Measurements from ENCODE around the gene CTH. TPM values are rescaled to one million over a fixed set of nuclear protein-coding genes. Genes with fewer than 3 reads are reported as not detected.

The CTH gene
- polyA plus RNA-seq, 3 donors, result 0.16 to 1.5 (median 0.28) TPM

DNA sequence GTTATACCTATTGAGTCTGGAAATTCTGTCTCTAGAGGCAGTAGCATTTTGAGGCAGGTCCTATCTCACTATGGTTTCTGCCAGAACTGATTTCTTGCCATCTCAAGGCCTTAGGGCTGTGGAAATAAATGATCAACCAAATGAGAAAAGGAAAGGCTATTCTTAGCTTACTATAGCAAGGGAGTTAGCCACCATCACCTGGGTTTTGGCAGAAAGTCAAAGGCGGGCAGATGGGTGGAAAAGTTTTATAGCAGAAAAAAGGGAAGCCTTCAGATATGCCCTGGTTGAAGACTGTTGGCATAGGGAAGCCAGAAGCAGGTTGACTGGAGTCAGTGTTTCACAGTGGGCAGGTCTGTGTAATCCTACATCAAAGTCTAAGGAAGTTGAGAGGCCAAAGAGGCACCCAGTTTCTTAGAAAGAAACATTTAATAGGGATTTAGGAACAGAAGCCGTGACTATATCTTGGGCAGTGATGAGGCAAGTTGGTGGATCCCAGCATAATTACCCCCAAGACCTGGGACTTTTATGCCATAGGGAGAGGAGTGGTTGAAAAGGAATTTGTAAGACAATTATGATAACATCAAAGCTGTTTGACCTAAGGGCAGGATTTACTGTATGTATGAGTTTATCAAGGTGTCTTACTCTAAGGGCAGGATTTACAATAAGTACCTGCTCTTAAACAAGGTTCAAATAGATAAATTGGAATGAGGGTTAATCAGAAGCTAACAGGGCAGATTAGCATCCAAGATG lies 29.7 kb downstream of the CTH start:
- intact Hi-C loops (cut with micrococcal nuclease), result no loop called here
- peaks cover 3% of the 10 kb centered on the region for H3K4me1 Mint-ChIP-seq
- no peak overlapping the region for H3K4me2 ChIP-seq (replicated peaks; ENCODE audit: extremely low read depth, low read length, poor library complexity, severe bottlenecking)
- H2AFZ ChIP-seq (ENCODE audit: insufficient read depth, low read depth, low read length, poor library complexity, severe bottlenecking), result no peak overlapping the region
- no peak for DNase-seq
- TF ChIP-seq CTCF (IDR thresholded peaks at IDR 0.05), result no peak
- H4K20me1 ChIP-seq (ENCODE audit: insufficient read depth, low read length), result no peaks in the 10 kb centered on the region
- H3K79me2 ChIP-seq (ENCODE audit: insufficient read depth, low read length), result no peaks in the 10 kb centered on the region
- H3K9ac ChIP-seq (ENCODE audit: insufficient read depth, low read length, poor library complexity, severe bottlenecking), result no peak overlapping the region
- H3K4me1 ChIP-seq (ENCODE audit: control insufficient read depth in 1 of 2, insufficient read depth in 2 of 2, low read length in 2 of 2), result no peaks in the 10 kb centered on the region
- no peaks in the 10 kb centered on the region for H3K9me3 Mint-ChIP-seq
- no peaks in the 10 kb centered on the region for H3K9me3 ChIP-seq (replicated peaks in 1 of 2; ENCODE audit: control insufficient read depth in 1 of 2, insufficient read depth in 1 of 2, low read length in 2 of 2)
- no peak overlapping the region for H3K27ac Mint-ChIP-seq
- H3K27me3 ChIP-seq (ENCODE audit: control insufficient read depth in 2 of 2, insufficient read depth in 2 of 2, low read length in 2 of 2), result no peaks in the 10 kb centered on the region
- no peak overlapping the region for H3K4me3 ChIP-seq (replicated peaks in 1 of 3; ENCODE audit: low read depth in 2 of 3, low read length in 3 of 3)
- WGBS (ENCODE audit: insufficient coverage), result no CpG with 5 or more reads among the region's 2 CpGs
- no peak overlapping the region for H3K27ac ChIP-seq (ENCODE audit: low read depth in 1 of 2, low read length in 2 of 2)
- H3K36me3 Mint-ChIP-seq, result no peaks in the 10 kb centered on the region
- no peak overlapping the region for H3K4me3 Mint-ChIP-seq
- no peaks in the 10 kb centered on the region for H3K27me3 Mint-ChIP-seq (ENCODE audit: low read depth in 3 of 3)
- no peaks in the 10 kb centered on the region for H3K36me3 ChIP-seq (replicated peaks in 1 of 2; ENCODE audit: control insufficient read depth in 1 of 2, insufficient read depth in 2 of 2, low read length in 2 of 2)

DNA sequence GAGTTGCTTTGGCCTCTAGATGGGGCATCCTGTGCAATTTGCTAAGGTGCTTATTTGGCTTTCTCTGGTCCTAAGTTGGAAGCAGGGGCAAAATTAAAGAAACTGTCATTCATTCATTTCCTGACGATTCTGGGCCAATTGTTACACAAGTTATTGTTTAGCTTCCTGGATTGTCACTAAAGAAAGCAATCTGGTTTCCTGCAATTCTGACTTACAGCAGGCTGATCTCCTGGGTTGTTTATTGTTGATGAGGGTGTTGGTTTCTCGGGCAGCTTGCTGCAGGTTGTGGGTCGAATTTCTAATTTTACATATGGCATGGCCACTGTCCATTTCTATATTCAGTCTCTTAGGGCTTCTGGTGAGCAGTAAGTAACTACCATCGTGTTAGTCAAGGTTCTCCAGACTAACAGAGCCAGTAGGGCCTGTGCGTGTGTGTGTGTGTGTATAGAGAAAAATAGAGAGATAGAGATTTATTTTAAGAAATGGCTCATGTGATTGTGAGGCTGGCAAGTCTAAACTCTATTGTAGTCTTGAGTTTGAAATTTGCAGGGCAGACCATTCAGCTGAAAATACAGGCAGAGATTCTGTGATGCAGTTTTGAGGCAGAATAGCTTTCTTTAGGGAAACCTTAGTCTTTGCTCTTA lies 30.4 kb downstream of the CTH start:
- DNase-seq, result no peak
- no peak overlapping the region for H3K27ac Mint-ChIP-seq

More for the DNA sequence above, 30.4 kb downstream of the CTH start:
- H3K9me3 ChIP-seq (replicated peaks in 1 of 2; ENCODE audit: control insufficient read depth in 1 of 2, insufficient read depth in 1 of 2, low read length in 2 of 2), result no peaks in the 10 kb centered on the region
- no peak overlapping the region for H2AFZ ChIP-seq (ENCODE audit: insufficient read depth, low read depth, low read length, poor library complexity, severe bottlenecking)
- H3K27me3 Mint-ChIP-seq (ENCODE audit: low read depth in 3 of 3), result no peaks in the 10 kb centered on the region
- no peak overlapping the region for H3K4me2 ChIP-seq (replicated peaks; ENCODE audit: extremely low read depth, low read length, poor library complexity, severe bottlenecking)
- no peaks in the 10 kb centered on the region for H3K9me3 Mint-ChIP-seq
- H4K20me1 ChIP-seq (ENCODE audit: insufficient read depth, low read length), result no peaks in the 10 kb centered on the region
- 55% methylated on average over 2 of the region's 5 CpGs for WGBS (ENCODE audit: insufficient coverage)
- no peaks in the 10 kb centered on the region for H3K36me3 Mint-ChIP-seq
- no peaks in the 10 kb centered on the region for H3K79me2 ChIP-seq (ENCODE audit: insufficient read depth, low read length)
- H3K4me3 ChIP-seq (replicated peaks in 1 of 3; ENCODE audit: low read depth in 2 of 3, low read length in 3 of 3), result no peak overlapping the region
- no peak overlapping the region for H3K9ac ChIP-seq (ENCODE audit: insufficient read depth, low read length, poor library complexity, severe bottlenecking)
- intact Hi-C loops (cut with micrococcal nuclease), result no loop called here
- H3K36me3 ChIP-seq (replicated peaks in 1 of 2; ENCODE audit: control insufficient read depth in 1 of 2, insufficient read depth in 2 of 2, low read length in 2 of 2), result no peaks in the 10 kb centered on the region
- H3K27me3 ChIP-seq (ENCODE audit: control insufficient read depth in 2 of 2, insufficient read depth in 2 of 2, low read length in 2 of 2), result no peaks in the 10 kb centered on the region
- no peak overlapping the region for H3K4me3 Mint-ChIP-seq
- TF ChIP-seq CTCF (IDR thresholded peaks at IDR 0.05), result no peak
- H3K27ac ChIP-seq (ENCODE audit: low read depth in 1 of 2, low read length in 2 of 2), result no peak overlapping the region
- H3K4me1 ChIP-seq (ENCODE audit: control insufficient read depth in 1 of 2, insufficient read depth in 2 of 2, low read length in 2 of 2), result no peaks in the 10 kb centered on the region
- peaks cover 3% of the 10 kb centered on the region for H3K4me1 Mint-ChIP-seq

All from CD14-positive monocyte (primary cell).